SK-N-SH (cell line): ENCODE data around the gene ZNF280A. TPM values are rescaled to one million over a fixed set of nuclear protein-coding genes. Genes with fewer than 3 reads are reported as not detected.

Experiments used
- CTCF ChIA-PET: fragments of 300-600, 350-600 bp; formaldehyde crosslinking; extraction: SDS; loops from one replicate; lab custom pipeline; 2021; lab: Yijun Ruan, JAX
- POLR2A ChIA-PET: fragments of 350-600 bp; sonication (Branson Sonifier 250); formaldehyde crosslinking; extraction: SDS; loops from one replicate; lab custom pipeline; 2020; ENCODE audit warnings: antibody characterized with exemption, inconsistent platforms; lab: Yijun Ruan, JAX
- DNase-seq: peaks from one replicate; pipeline ENCODE4 v3.0.0; 2012
- H2AFZ ChIP-seq: fragments of 200-600 bp; sonication (generic); 2 replicates; pipeline ENCODE4 v1.8.1; 2016; ENCODE audit warnings: antibody characterized with exemption, mild to moderate bottlenecking, low read depth
- H3F3A ChIP-seq: fragments of 200-600 bp; sonication (generic); replicated peaks from 2 replicates; pipeline ENCODE3; 2016; ENCODE audit warnings: antibody characterized with exemption, mild to moderate bottlenecking; ENCODE audit not compliant: insufficient read depth
- H3K27ac ChIP-seq, 2 experiments: fragments of 200-500 bp in 1 of 2; fragments of 200-600 bp in 1 of 2; sonication (Bioruptor generic) in 1 of 2; sonication (generic), shearing (Covaris generic) in 1 of 2; 2 replicates each; pipeline versions ENCODE4 v1.5.1 to v1.6.1; 2014 to 2016; ENCODE audit warnings: low read depth in 2 of 2, inconsistent platforms in 1 of 2, low read length in 1 of 2, mild to moderate bottlenecking in 1 of 2, mixed read lengths in 1 of 2
- H3K27me3 ChIP-seq: fragments of 200-600 bp; sonication (generic), shearing (Covaris generic); 2 replicates; pipeline ENCODE4 v1.6.1; 2016; ENCODE audit warnings: mixed run types; ENCODE audit not compliant: insufficient read depth
- H3K36me3 ChIP-seq, 2 experiments: fragments of 200-500 bp in 1 of 2; fragments of 200-600 bp in 1 of 2; sonication (Bioruptor generic) in 1 of 2; sonication (generic) in 1 of 2; replicated peaks in 1 of 2; 2 replicates each; pipeline versions ENCODE3 to v1.5.1; 2014 to 2016; ENCODE audit warnings: low read length in 1 of 2, mild to moderate bottlenecking in 1 of 2; ENCODE audit not compliant: insufficient read depth in 2 of 2, control insufficient read depth in 1 of 2
- H3K4me1 ChIP-seq, 2 experiments: fragments of 200-500 bp in 1 of 2; fragments of 200-600 bp in 1 of 2; sonication (Bioruptor generic) in 1 of 2; sonication (generic), shearing (Covaris generic) in 1 of 2; 2 replicates each; pipeline versions ENCODE4 v1.5.1 to v1.6.1; 2014 to 2016; ENCODE audit warnings: low read depth in 1 of 2, low read length in 1 of 2, mixed run types in 1 of 2; ENCODE audit not compliant: insufficient read depth in 2 of 2, control insufficient read depth in 1 of 2
- H3K4me2 ChIP-seq: fragments of 200-600 bp; sonication (generic), shearing (Covaris generic); 2 replicates; pipeline ENCODE4 v1.6.1; 2017; ENCODE audit warnings: mixed run types
- H3K4me3 ChIP-seq, 2 experiments: fragments of 200-500 bp in 1 of 2; fragments of 200-600 bp in 1 of 2; sonication (Bioruptor generic) in 1 of 2; sonication (generic), shearing (Covaris generic) in 1 of 2; 2 replicates each; pipeline versions ENCODE4 v1.5.1 to v1.8.1; 2014 to 2016; ENCODE audit warnings: low read depth in 2 of 2, inconsistent platforms in 1 of 2, low read length in 1 of 2, mild to moderate bottlenecking in 1 of 2, mixed read lengths in 1 of 2, moderate library complexity in 1 of 2
- H3K79me2 ChIP-seq: fragments of 200-600 bp; sonication (generic); 2 replicates; pipeline ENCODE4 v1.8.1; 2017; ENCODE audit warnings: mild to moderate bottlenecking; ENCODE audit not compliant: insufficient read depth
- H3K9ac ChIP-seq: fragments of 200-600 bp; sonication (generic); 2 replicates; pipeline ENCODE4 v1.6.1; 2017; ENCODE audit warnings: mixed run types
- H3K9me2 ChIP-seq: fragments of 200-600 bp; sonication (generic); 2 replicates; pipeline ENCODE4 v1.6.1; 2017; ENCODE audit warnings: mixed run types
- H3K9me3 ChIP-seq: fragments of 200-600 bp; sonication (generic); 2 replicates; pipeline ENCODE4 v1.6.1; 2017; ENCODE audit warnings: mixed run types, mild to moderate bottlenecking, moderate library complexity
- H4K20me1 ChIP-seq: fragments of 200-600 bp; sonication (generic); 2 replicates; pipeline ENCODE4 v1.6.1; 2017; ENCODE audit warnings: mild to moderate bottlenecking, mixed run types; ENCODE audit not compliant: insufficient read depth
- EZH2phosphoT487 ChIP-seq: fragments of 200-600 bp; sonication (generic); IDR thresholded peaks from 2 replicates; pipeline ENCODE4 v1.6.1; 2017; ENCODE audit warnings: low read depth, mixed run types, mild to moderate bottlenecking, antibody characterized with exemption, moderate library complexity, borderline replicate concordance
- FOSL2 ChIP-seq: IDR thresholded peaks from 2 replicates; pipeline ENCODE4 v1.4.0; 2012; ENCODE audit warnings: low read depth, mild to moderate bottlenecking, moderate library complexity, borderline replicate concordance
- GABPA ChIP-seq: IDR thresholded peaks from 2 replicates; pipeline ENCODE4 v1.4.0; 2012; ENCODE audit warnings: low read depth, mild to moderate bottlenecking
- GATA2 ChIP-seq: sonication (generic); formaldehyde crosslinking; IDR thresholded peaks from 2 replicates; pipeline ENCODE4 v1.5.0; 2020; ENCODE audit warnings: mild to moderate bottlenecking, missing genetic modification reagents
- IRF3 ChIP-seq: fragments of 150-350 bp; IDR thresholded peaks from 2 replicates; pipeline ENCODE4 v1.6.1; 2016; ENCODE audit warnings: mild to moderate bottlenecking, low read depth, low read length
- MEF2A ChIP-seq: IDR thresholded peaks from 2 replicates; pipeline ENCODE4 v1.4.0; 2012; ENCODE audit warnings: low read depth, borderline replicate concordance
- NFIC ChIP-seq: IDR thresholded peaks from 2 replicates; pipeline ENCODE4 v1.4.0; 2012; ENCODE audit warnings: borderline replicate concordance
- NRF1 ChIP-seq: IDR thresholded peaks from 2 replicates; pipeline ENCODE4 v1.6.1; 2012; ENCODE audit warnings: low read depth, mild to moderate bottlenecking, low read length
- PBX3 ChIP-seq: IDR thresholded peaks from 2 replicates; pipeline ENCODE4; 2012
- REST ChIP-seq: IDR thresholded peaks from 2 replicates; pipeline ENCODE4 v1.6.1; 2012; ENCODE audit warnings: mild to moderate bottlenecking, low read depth, low read length, moderate library complexity
- RFX5 ChIP-seq: IDR thresholded peaks from 2 replicates; pipeline ENCODE4 v1.6.1; 2012; ENCODE audit warnings: mild to moderate bottlenecking, improper control_type of control experiment, low read length
- SIN3A ChIP-seq: IDR thresholded peaks from 2 replicates; pipeline ENCODE4 v1.6.1; 2012; ENCODE audit warnings: low read depth, mild to moderate bottlenecking, low read length, moderate library complexity, borderline replicate concordance
- SMC3 ChIP-seq: IDR thresholded peaks from 2 replicates; pipeline ENCODE4 v1.6.1; 2012; ENCODE audit warnings: low read depth, low read length, improper control_type of control experiment
- USF2 ChIP-seq: fragments of 150-350 bp; IDR thresholded peaks from 2 replicates; pipeline ENCODE4 v1.6.1; 2017; ENCODE audit warnings: antibody characterized with exemption, low read length, low read depth, borderline replicate concordance
- WGBS: methylation state at CpG from one replicate; pipeline ENCODE4 v1.1.6; 2017; ENCODE audit warnings: low lambda C conversion rate; 5-methylcytosine and 5-hydroxymethylcytosine counted together
- polyA plus RNA-seq, 3 experiments: library from polyadenylated mRNA; depleted of rRNA; stranded (reverse); fragments of >200 nt; gene quantifications; 2 replicates each; pipeline ENCODE4 v1.2.3, GENCODE V29; 2012
- TF ChIP-seq, protein P1 (sequence below): fragments of 200-600 bp; sonication (generic); IDR thresholded peaks from 2 replicates; pipeline ENCODE4 v1.6.1; 2017; ENCODE audit warnings: antibody characterized with exemption, mild to moderate bottlenecking, moderate library complexity

Gene ZNF280A
- polyA plus RNA-seq, 1 of the 3 experiments (the other 2 are of a cell fraction), result not detected

DNA sequence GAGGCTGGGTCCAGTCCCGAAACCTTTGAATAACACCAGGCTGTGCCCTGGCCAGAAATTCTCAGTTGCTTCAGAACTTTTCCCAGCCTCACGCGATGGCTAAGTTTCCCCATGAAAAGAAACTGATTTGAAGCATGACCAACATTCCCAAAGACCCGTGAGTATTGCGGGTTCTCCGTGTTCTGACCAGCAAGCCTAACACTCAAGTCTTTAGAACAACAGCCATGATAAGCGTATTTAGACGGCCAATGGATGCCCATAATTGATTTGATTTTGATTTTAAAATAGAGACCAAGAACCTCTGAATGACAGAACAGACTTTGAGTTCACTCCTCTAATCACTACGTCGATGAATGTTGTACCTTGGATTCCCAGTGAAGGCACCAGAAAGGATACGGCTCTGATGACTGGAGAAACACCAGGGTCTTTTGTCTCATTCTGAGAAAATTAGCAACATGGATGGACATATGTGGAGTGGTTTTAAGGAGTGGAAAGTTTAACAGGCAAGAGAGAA lies 55.5 kb downstream of the ZNF280A start:
- no peaks in the 10 kb centered on the region for H3K79me2 ChIP-seq
- no peaks in the 10 kb centered on the region for H4K20me1 ChIP-seq
- H3K4me3 ChIP-seq, result 0 out of 4 replicates have a peak overlapping the region, but pooled peaks of 1 of the 2 experiments have one; percentile 20
- peak overlapping the region; percentile 4; the same call in 1 of the 2 replicates for H3K4me2 ChIP-seq
- H3K36me3 ChIP-seq, result no peaks in the 10 kb centered on the region
- no peak for TF ChIP-seq USF2
- TF ChIP-seq MEF2A, result no peak
- no peak for TF ChIP-seq RFX5
- TF ChIP-seq GATA2 (CRISPR knock-in tag), result no peak
- no peak for TF ChIP-seq REST
- TF ChIP-seq NRF1, result no peak
- no peak for TF ChIP-seq SIN3A
- TF ChIP-seq, protein P1, sequence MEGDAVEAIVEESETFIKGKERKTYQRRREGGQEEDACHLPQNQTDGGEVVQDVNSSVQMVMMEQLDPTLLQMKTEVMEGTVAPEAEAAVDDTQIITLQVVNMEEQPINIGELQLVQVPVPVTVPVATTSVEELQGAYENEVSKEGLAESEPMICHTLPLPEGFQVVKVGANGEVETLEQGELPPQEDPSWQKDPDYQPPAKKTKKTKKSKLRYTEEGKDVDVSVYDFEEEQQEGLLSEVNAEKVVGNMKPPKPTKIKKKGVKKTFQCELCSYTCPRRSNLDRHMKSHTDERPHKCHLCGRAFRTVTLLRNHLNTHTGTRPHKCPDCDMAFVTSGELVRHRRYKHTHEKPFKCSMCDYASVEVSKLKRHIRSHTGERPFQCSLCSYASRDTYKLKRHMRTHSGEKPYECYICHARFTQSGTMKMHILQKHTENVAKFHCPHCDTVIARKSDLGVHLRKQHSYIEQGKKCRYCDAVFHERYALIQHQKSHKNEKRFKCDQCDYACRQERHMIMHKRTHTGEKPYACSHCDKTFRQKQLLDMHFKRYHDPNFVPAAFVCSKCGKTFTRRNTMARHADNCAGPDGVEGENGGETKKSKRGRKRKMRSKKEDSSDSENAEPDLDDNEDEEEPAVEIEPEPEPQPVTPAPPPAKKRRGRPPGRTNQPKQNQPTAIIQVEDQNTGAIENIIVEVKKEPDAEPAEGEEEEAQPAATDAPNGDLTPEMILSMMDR, result no peak
- no peak for TF ChIP-seq PBX3
- TF ChIP-seq NFIC, result no peak
- no peak for TF ChIP-seq FOSL2
- no peak for TF ChIP-seq SMC3
- no peak for TF ChIP-seq GABPA
- TF ChIP-seq IRF3, result no peak
- no peak for TF ChIP-seq EZH2phosphoT487
- TF ChIP-seq, all 33 proteins: peak for 0
- H3K4me1 ChIP-seq, result peaks cover 0 to 2% of the 10 kb centered on the region in 2 experiments; a peak in 1 of 4 replicates
- H3K27me3 ChIP-seq, result peaks cover 6% of the 10 kb centered on the region; the same call in 1 of the 2 replicates
- no peaks in the 10 kb centered on the region for H3K9me2 ChIP-seq
- H3F3A ChIP-seq, result no peaks in the 10 kb centered on the region
- CTCF ChIA-PET, result interaction anchor here (0.6 to 5.2 kb wide), 67 partner anchors 9 to 667 kb away, joined by 3 to 43 read pairs (median 5); partner anchors contain the start of genes PRAME and ZNF280B
- no peak for DNase-seq
- POLR2A ChIA-PET, result no interaction called here
- 37% methylated on average over 11 of the region's 11 CpGs for WGBS
- H3K9me3 ChIP-seq, result no peaks in the 10 kb centered on the region
- H3K27ac ChIP-seq, result no peak overlapping the region
- H2AFZ ChIP-seq, result no peak overlapping the region
- H3K9ac ChIP-seq, result no peak overlapping the region
